HepG2 (cell line): ENCODE results near the gene NNAT. TPM values are rescaled to one million over a fixed set of nuclear protein-coding genes. Genes with fewer than 3 reads are reported as not detected.

ENCODE experiments used
- ARNT2 ChIP-seq: sonication (generic); formaldehyde crosslinking; IDR thresholded peaks from 2 replicates; pipeline ENCODE4 v1.8.0; 2022; ENCODE audit warnings: mild to moderate bottlenecking, low read depth, missing genetic modification reagents, moderate library complexity
- ARNTL ChIP-seq: sonication (generic); formaldehyde crosslinking; IDR thresholded peaks from 2 replicates; pipeline ENCODE4 v1.4.0; 2020; ENCODE audit warnings: mild to moderate bottlenecking, missing genetic modification reagents
- CEBPG ChIP-seq: IDR thresholded peaks from 2 replicates; pipeline ENCODE4 v1.6.1; 2016
- DPF2 ChIP-seq: sonication (generic); formaldehyde crosslinking; IDR thresholded peaks from 2 replicates; pipeline ENCODE4 v1.4.0; 2020; ENCODE audit warnings: mild to moderate bottlenecking, low read depth, missing genetic modification reagents, borderline replicate concordance
- ELF3 ChIP-seq: IDR thresholded peaks from 2 replicates; pipeline ENCODE4 v1.6.1; 2016; ENCODE audit warnings: missing genetic modification reagents, missing compliant biosample characterization
- FOXM1 ChIP-seq: sonication (generic); formaldehyde crosslinking; IDR thresholded peaks from 2 replicates; pipeline ENCODE4 v1.5.0; 2020; ENCODE audit warnings: missing genetic modification reagents
- GATAD2A ChIP-seq: IDR thresholded peaks from 2 replicates; pipeline ENCODE4 v1.6.1; 2016
- KAT7 ChIP-seq: IDR thresholded peaks from 2 replicates; pipeline ENCODE4 v1.6.1; 2018; ENCODE audit warnings: borderline replicate concordance, missing compliant biosample characterization
- PITX1 ChIP-seq: sonication (generic); formaldehyde crosslinking; IDR thresholded peaks from 2 replicates; pipeline ENCODE4 v1.5.1; 2020; ENCODE audit warnings: mild to moderate bottlenecking, missing genetic modification reagents
- SMAD9 ChIP-seq: sonication (generic); formaldehyde crosslinking; IDR thresholded peaks from 2 replicates; pipeline ENCODE4 v1.5.1; 2020; ENCODE audit warnings: mild to moderate bottlenecking, missing genetic modification reagents
- SP5 ChIP-seq: IDR thresholded peaks from 2 replicates; pipeline ENCODE4 v1.6.1; 2016; ENCODE audit warnings: low read depth, borderline replicate concordance
- U2AF1 ChIP-seq: fragments of 200-400 bp; formaldehyde crosslinking; optimal IDR thresholded peaks from 2 replicates; pipeline ENCODE3; 2017; ENCODE audit warnings: mild to moderate bottlenecking, low read depth, low read length
- ZNF264 ChIP-seq: sonication (generic); formaldehyde crosslinking; IDR thresholded peaks from 2 replicates; pipeline ENCODE4 v1.4.0; 2020; ENCODE audit warnings: missing genetic modification reagents
- ZNF296 ChIP-seq: sonication (generic); formaldehyde crosslinking; conservative IDR thresholded peaks from 2 replicates; pipeline ENCODE4 v1.5.0; 2020; ENCODE audit warnings: mild to moderate bottlenecking, missing genetic modification reagents
- ZNF510 ChIP-seq: sonication (generic); formaldehyde crosslinking; IDR thresholded peaks from 2 replicates; pipeline ENCODE4 v1.4.0; 2020; ENCODE audit warnings: low read depth, mild to moderate bottlenecking, missing genetic modification reagents
- ZNF644 ChIP-seq: IDR thresholded peaks from 2 replicates; pipeline ENCODE4 v1.6.1; 2016; ENCODE audit warnings: low read depth
- ZNF7 ChIP-seq: IDR thresholded peaks from 2 replicates; pipeline ENCODE4 v1.6.1; 2016; ENCODE audit warnings: missing biosample characterization, missing genetic modification reagents
- ZNF850 ChIP-seq: sonication (generic); formaldehyde crosslinking; conservative IDR thresholded peaks from 2 replicates; pipeline ENCODE4 v1.9.0; 2021; ENCODE audit warnings: mild to moderate bottlenecking, missing genetic modification reagents
- polyA plus RNA-seq, 8 experiments: library from polyadenylated mRNA; depleted of rRNA in 3 of 8; stranded (reverse) in 7 of 8; unstranded in 1 of 8; fragments of >200 nt; fragmentation: Illumina TruSeq in 4 of 8; extraction: Trizol in 4 of 8; gene quantifications; 2 replicates each; pipeline versions ENCODE4 v1.2.1 to v1.2.3, GENCODE V29; 2011 to 2016; ENCODE audit warnings: low read depth in 4 of 8, missing spikeins in 1 of 8, mixed read lengths in 1 of 8; ENCODE audit not compliant: insufficient read depth in 1 of 8
- total RNA-seq, 5 experiments: library from RNA; depleted of rRNA; stranded (reverse); fragments of >200 nt; fragmentation: Illumina TruSeq; extraction: Trizol; gene quantifications; 2 replicates each; pipeline ENCODE4 v1.2.3, GENCODE V29; 2016; ENCODE audit warnings: low read depth in 1 of 5
- TF ChIP-seq, protein P1 (sequence below): IDR thresholded peaks from 2 replicates; pipeline ENCODE4 v1.6.1; 2016; ENCODE audit warnings: mild to moderate bottlenecking
- TF ChIP-seq, protein P2 (sequence below): sonication (generic); formaldehyde crosslinking; conservative IDR thresholded peaks from 2 replicates; pipeline ENCODE4 v1.8.0; 2022; ENCODE audit warnings: missing genetic modification reagents
- TF ChIP-seq, protein P3 (sequence below): sonication (generic); formaldehyde crosslinking; conservative IDR thresholded peaks from 2 replicates; pipeline ENCODE4 v1.8.1; 2023; ENCODE audit warnings: missing genetic modification reagents
- TF ChIP-seq, protein P4 (sequence below): sonication (generic); formaldehyde crosslinking; IDR thresholded peaks from 2 replicates; pipeline ENCODE4 v1.5.0; 2020; ENCODE audit warnings: missing genetic modification reagents, mild to moderate bottlenecking, borderline replicate concordance
- TF ChIP-seq, protein P5 (sequence below): sonication (generic); formaldehyde crosslinking; IDR thresholded peaks from 2 replicates; pipeline ENCODE4 v1.5.0; 2020; ENCODE audit warnings: mild to moderate bottlenecking, missing genetic modification reagents

NNAT gene
- total and polyA plus RNA-seq, 2 of the 13 experiments (the other 11 are each of a cell fraction or from before 2014, with no cell fraction given), result not detected

DNA sequence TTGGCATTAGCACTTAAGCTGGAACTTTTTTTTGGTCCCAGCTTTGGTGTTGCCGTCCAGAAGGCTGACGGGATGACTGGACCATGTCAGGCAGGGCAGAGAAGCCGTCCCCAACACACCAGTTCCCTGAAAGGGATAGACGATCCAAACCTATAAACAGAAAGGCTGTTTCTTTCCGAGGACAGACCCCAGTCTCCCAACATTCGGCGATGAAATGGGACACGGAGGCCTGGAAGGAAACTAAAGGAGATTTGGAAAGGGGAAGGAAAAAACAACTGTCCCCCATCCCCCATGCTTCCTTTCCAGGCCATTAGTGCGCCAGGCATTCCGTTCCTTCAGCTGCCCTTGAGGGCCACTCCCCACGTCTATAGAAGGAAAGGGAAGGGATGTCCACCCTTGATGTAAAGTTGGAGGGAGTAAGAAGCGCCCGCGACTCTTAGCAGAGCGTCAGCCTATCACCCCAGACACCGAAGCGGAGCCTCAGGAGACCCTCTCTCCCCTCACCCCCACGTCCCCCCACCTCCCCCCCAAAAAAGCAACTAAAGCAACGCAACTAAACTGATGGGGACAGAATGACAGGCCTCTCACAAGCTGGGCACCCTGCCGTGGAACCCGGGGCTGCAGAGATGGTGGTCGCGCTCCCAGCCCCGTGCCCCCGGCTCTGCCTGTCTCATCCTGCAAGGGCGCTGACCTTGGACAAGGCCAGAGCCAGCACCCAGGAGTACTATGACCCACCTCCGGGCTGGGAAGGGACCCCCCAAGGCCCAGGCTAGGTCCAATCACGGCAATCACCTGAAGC lies 6.0 kb downstream of the NNAT start (continued):
- TF ChIP-seq, protein P1, sequence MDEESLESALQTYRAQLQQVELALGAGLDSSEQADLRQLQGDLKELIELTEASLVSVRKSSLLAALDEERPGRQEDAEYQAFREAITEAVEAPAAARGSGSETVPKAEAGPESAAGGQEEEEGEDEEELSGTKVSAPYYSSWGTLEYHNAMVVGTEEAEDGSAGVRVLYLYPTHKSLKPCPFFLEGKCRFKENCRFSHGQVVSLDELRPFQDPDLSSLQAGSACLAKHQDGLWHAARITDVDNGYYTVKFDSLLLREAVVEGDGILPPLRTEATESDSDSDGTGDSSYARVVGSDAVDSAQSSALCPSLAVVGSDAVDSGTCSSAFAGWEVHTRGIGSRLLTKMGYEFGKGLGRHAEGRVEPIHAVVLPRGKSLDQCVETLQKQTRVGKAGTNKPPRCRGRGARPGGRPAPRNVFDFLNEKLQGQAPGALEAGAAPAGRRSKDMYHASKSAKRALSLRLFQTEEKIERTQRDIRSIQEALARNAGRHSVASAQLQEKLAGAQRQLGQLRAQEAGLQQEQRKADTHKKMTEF, result no peak
- TF ChIP-seq, protein P2, sequence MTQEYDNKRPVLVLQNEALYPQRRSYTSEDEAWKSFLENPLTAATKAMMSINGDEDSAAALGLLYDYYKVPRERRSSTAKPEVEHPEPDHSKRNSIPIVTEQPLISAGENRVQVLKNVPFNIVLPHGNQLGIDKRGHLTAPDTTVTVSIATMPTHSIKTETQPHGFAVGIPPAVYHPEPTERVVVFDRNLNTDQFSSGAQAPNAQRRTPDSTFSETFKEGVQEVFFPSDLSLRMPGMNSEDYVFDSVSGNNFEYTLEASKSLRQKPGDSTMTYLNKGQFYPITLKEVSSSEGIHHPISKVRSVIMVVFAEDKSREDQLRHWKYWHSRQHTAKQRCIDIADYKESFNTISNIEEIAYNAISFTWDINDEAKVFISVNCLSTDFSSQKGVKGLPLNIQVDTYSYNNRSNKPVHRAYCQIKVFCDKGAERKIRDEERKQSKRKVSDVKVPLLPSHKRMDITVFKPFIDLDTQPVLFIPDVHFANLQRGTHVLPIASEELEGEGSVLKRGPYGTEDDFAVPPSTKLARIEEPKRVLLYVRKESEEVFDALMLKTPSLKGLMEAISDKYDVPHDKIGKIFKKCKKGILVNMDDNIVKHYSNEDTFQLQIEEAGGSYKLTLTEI (CRISPR knock-in tag), result no peak
- no peak for TF ChIP-seq ZNF7 (CRISPR knock-in tag)
- no peak for TF ChIP-seq U2AF1
- TF ChIP-seq DPF2 (CRISPR knock-in tag), result 0 out of 2 replicates have a peak, but pooled peaks have one; percentile 16
- TF ChIP-seq KAT7 (CRISPR knock-in tag), result no peak
- no peak for TF ChIP-seq ARNTL
- TF ChIP-seq GATAD2A (CRISPR knock-in tag), result no peak
- no peak for TF ChIP-seq CEBPG (CRISPR knock-in tag)
- TF ChIP-seq ZNF264 (CRISPR knock-in tag), result no peak
- TF ChIP-seq, protein P3, sequence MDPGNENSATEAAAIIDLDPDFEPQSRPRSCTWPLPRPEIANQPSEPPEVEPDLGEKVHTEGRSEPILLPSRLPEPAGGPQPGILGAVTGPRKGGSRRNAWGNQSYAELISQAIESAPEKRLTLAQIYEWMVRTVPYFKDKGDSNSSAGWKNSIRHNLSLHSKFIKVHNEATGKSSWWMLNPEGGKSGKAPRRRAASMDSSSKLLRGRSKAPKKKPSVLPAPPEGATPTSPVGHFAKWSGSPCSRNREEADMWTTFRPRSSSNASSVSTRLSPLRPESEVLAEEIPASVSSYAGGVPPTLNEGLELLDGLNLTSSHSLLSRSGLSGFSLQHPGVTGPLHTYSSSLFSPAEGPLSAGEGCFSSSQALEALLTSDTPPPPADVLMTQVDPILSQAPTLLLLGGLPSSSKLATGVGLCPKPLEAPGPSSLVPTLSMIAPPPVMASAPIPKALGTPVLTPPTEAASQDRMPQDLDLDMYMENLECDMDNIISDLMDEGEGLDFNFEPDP, result 0 out of 2 replicates have a peak, but pooled peaks have one; percentile 81
- TF ChIP-seq ARNT2 (CRISPR knock-in tag), result no peak
- TF ChIP-seq PITX1 (CRISPR knock-in tag), result 0 out of 2 replicates have a peak, but pooled peaks have one; percentile 3
- peak; percentile 57; the same call in 1 of the 2 replicates for TF ChIP-seq ZNF296
- TF ChIP-seq, protein P4, sequence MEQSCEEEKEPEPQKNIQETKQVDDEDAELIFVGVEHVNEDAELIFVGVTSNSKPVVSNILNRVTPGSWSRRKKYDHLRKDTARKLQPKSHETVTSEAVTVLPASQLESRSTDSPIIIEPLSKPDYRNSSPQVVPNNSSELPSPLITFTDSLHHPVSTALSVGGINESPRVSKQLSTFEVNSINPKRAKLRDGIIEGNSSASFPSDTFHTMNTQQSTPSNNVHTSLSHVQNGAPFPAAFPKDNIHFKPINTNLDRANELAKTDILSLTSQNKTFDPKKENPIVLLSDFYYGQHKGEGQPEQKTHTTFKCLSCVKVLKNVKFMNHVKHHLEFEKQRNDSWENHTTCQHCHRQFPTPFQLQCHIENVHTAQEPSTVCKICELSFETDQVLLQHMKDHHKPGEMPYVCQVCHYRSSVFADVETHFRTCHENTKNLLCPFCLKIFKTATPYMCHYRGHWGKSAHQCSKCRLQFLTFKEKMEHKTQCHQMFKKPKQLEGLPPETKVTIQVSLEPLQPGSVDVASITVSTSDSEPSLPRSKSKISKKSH (CRISPR knock-in tag), result no peak
- TF ChIP-seq, protein P5, sequence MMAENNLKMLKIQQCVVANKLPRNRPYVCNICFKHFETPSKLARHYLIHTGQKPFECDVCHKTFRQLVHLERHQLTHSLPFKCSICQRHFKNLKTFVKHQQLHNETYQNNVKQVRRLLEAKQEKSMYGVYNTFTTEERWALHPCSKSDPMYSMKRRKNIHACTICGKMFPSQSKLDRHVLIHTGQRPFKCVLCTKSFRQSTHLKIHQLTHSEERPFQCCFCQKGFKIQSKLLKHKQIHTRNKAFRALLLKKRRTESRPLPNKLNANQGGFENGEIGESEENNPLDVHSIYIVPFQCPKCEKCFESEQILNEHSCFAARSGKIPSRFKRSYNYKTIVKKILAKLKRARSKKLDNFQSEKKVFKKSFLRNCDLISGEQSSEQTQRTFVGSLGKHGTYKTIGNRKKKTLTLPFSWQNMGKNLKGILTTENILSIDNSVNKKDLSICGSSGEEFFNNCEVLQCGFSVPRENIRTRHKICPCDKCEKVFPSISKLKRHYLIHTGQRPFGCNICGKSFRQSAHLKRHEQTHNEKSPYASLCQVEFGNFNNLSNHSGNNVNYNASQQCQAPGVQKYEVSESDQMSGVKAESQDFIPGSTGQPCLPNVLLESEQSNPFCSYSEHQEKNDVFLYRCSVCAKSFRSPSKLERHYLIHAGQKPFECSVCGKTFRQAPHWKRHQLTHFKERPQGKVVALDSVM (CRISPR knock-in tag), result no peak
- TF ChIP-seq FOXM1 (CRISPR knock-in tag), result no peak
- TF ChIP-seq SP5, result no peak
- no peak for TF ChIP-seq ZNF850 (CRISPR knock-in tag)
- no peak for TF ChIP-seq ZNF510
- TF ChIP-seq ELF3 (CRISPR knock-in tag), result 0 out of 2 replicates have a peak, but pooled peaks have one; percentile 9
- TF ChIP-seq ZNF644 (CRISPR knock-in tag), result no peak
- TF ChIP-seq SMAD9 (CRISPR knock-in tag), result 0 out of 2 replicates have a peak, but pooled peaks have one; percentile 91
